Cardiac muscle cell (in vitro differentiated cells and primary cell): ENCODE results near the gene HLA-DQA1. TPM values are rescaled to one million over a fixed set of nuclear protein-coding genes. Genes with fewer than 3 reads are reported as not detected.
"Not testable (repeated sequence)": the region's sequence is repeated elsewhere in the genome, so short reads cannot be mapped to it uniquely, and the experiment has no call there.

ENCODE experiments used
- DNase-seq, 2 donors: peaks; one replicate each; pipeline versions ENCODE4 v3.0.0 to v3.0.0-alpha.2; 2010 to 2017; ENCODE audit warnings: low read depth in 1 of 2, low spot score in 1 of 2
- H3K27ac ChIP-seq: fragments of 200-600 bp; sonication (generic); 2 replicates; pipeline ENCODE4 v1.5.1; 2016
- H3K27me3 ChIP-seq: fragments of 200-600 bp; sonication (generic); 2 replicates; pipeline ENCODE4 v1.6.0; 2016; ENCODE audit warnings: control low read depth
- H3K36me3 ChIP-seq: fragments of 200-600 bp; sonication (generic); 2 replicates; pipeline ENCODE4 v1.5.1; 2016; ENCODE audit warnings: control low read depth
- H3K4me1 ChIP-seq: fragments of 200-600 bp; sonication (generic); 2 replicates; pipeline ENCODE4 v1.8.1; 2017; ENCODE audit warnings: low read depth, mild to moderate bottlenecking, mixed run types
- H3K4me3 ChIP-seq: fragments of 200-600 bp; sonication (generic); 2 replicates; pipeline ENCODE4 v1.5.1; 2016; ENCODE audit warnings: mild to moderate bottlenecking
- H3K9me3 ChIP-seq: fragments of 200-600 bp; sonication (generic); 2 replicates; pipeline ENCODE4 v1.5.1; 2017; ENCODE audit warnings: low read depth, mild to moderate bottlenecking, control low read depth
- CTCF ChIP-seq: IDR thresholded peaks from 2 replicates; pipeline ENCODE4 v1.5.1; 2012; ENCODE audit warnings: low read depth, mild to moderate bottlenecking, low read length
- polyA plus RNA-seq: library from polyadenylated mRNA; unstranded; fragments of >200 nt; fragmentation: Nextera tagmentation; extraction: Ambion mirVana; gene quantifications from 2 replicates; pipeline ENCODE4 v1.2.1, GENCODE V29; 2016
- total RNA-seq: library from RNA; depleted of rRNA; stranded (reverse); fragments of >200 nt; gene quantifications from 2 replicates; pipeline ENCODE4 v1.2.3, GENCODE V29; 2016

Gene HLA-DQA1
- total and polyA plus RNA-seq, 2 experiments from 2014 or later, result not detected

DNA sequence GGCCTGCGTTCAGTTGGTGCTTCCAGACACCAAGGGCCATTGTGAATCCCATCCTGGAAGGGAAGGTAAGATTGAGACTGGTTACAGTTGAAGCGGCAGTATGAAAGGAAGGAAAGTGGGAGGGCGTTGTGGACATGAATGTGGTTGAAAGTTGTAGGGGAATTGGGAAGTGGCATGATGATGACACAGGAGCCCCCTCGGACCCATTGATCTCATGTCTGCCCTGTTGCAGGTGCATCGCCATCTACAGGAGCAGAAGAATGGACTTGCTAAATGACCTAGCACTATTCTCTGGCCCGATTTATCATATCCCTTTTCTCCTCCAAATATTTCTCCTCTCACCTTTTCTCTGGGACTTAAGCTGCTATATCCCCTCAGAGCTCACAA, 5.5 kb downstream of the HLA-DQA1 start:
- H3K4me1 ChIP-seq, result no peaks in the 10 kb centered on the region

DNA sequence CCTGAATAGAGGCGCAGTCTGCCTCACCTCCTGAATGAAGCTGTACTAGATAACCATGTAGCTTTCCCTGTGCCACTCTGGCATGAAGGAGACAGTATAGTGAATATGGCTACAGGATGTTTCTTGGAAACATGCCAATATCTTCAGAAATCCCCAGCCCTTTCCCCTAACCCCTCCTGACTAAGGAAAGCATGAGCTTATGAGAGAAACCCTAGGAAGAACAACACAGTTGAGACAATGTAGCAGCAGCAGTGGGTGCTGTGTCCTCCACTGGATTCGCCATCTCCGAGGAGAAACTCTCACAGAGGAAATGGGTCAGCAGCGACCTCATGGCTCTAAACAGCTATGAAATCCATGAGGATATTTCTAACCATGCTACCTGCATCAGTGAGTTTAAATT, 6.7 kb downstream of the HLA-DQA1 start:
- no peak for TF ChIP-seq CTCF
- Histone ChIP-seq H3K4me3 (no peak overlapping the region), H3K27me3 (no peaks in the 10 kb centered on the region), H3K4me1 (no peaks in the 10 kb centered on the region), H3K36me3 (no peaks in the 10 kb centered on the region), H3K27ac (no peak overlapping the region), H3K9me3 (no peaks in the 10 kb centered on the region)
- no peak for DNase-seq

More for the DNA sequence above, 5.5 kb downstream of the HLA-DQA1 start:
- H3K4me3 ChIP-seq, result no peak overlapping the region
- no peaks in the 10 kb centered on the region for H3K27me3 ChIP-seq
- DNase-seq, result no peak
- no peak overlapping the region for H3K27ac ChIP-seq
- no peaks in the 10 kb centered on the region for H3K36me3 ChIP-seq
- H3K9me3 ChIP-seq, result no peaks in the 10 kb centered on the region
- no peak for TF ChIP-seq CTCF

GRCh38 chr6:32645047-32645703, 8.0 kb downstream of the HLA-DQA1 start:
- Histone ChIP-seq H3K27me3 (no peaks in the 10 kb centered on the region), H3K36me3 (no peaks in the 10 kb centered on the region), H3K9me3 (no peaks in the 10 kb centered on the region), H3K27ac (no peak overlapping the region), H3K4me1 (no peaks in the 10 kb centered on the region), H3K4me3 (no peak overlapping the region)
- no peak for DNase-seq
- TF ChIP-seq CTCF, result no peak

DNA sequence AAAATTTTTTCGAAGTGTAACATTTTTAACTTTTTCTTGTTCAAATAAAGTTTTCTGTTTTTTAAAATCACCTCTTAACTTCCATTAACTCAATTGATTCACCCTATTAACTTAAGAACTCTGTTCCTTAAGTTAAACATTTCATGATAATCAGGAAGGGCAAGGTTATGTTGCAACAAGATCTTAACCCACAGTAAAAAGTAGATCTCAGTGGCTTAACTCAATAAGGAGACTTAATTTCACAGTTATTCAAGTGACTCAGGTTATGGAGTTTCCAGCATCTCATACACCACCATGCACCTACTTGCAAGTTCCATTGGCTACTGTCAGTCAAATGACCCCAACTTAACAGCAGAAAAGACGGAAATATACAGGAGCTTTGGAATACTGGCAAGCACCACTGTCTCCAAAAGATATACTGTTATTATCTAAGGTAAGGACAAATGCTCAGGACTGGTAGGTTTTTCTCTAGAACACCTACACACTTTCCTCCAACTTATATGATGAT, 18.1 kb downstream of the HLA-DQA1 start:
- Histone ChIP-seq H3K36me3 (no peaks in the 10 kb centered on the region), H3K4me3 (no peak overlapping the region), H3K4me1 (no peaks in the 10 kb centered on the region), H3K27ac (no peak overlapping the region), H3K27me3 (no peaks in the 10 kb centered on the region), H3K9me3 (no peaks in the 10 kb centered on the region)
- no peak for DNase-seq
- no peak for TF ChIP-seq CTCF

- not testable (repeated sequence) for H3K4me1 ChIP-seq, H3K27me3 ChIP-seq, DNase-seq, H3K36me3 ChIP-seq, H3K9me3 ChIP-seq, H3K4me3 ChIP-seq, H3K27ac ChIP-seq
These were observed 20.1 kb downstream of the HLA-DQA1 start for GRCh38 chr6:32657329-32657728.

DNA sequence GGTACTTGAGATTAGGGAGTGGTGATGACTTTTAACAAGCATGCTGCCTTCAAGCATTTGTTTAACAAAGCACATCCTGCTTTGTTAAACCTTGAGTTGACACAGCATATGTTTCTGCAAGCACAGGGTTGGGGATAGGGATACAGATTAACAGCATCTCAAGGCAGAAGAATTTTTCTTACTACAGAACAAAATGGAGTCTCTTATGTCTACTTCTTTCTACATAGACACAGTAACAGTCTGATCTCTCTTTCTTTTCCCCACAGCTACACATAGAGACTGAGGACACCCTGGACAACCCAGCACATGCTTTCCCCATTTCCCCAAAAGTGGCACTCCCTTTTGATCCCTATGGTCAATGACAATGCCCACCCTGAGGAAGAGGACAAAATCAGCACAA, 20.6 kb downstream of the HLA-DQA1 start:
- not testable (repeated sequence) for H3K9me3 ChIP-seq, H3K4me1 ChIP-seq, H3K4me3 ChIP-seq, H3K27me3 ChIP-seq, H3K27ac ChIP-seq, DNase-seq, H3K36me3 ChIP-seq
